Neural progenitor cell (in vitro differentiated cells): ENCODE results near the gene PTPRN2.

Experiments
- EZH2 ChIP-seq: fragments of 200-600 bp; sonication (generic); IDR thresholded peaks from 2 replicates; pipeline ENCODE4 v1.6.1; 2017; ENCODE audit warnings: antibody characterized with exemption, mild to moderate bottlenecking, moderate library complexity
- EZH2phosphoT487 ChIP-seq: fragments of 200-600 bp; sonication (generic); IDR thresholded peaks from 2 replicates; pipeline ENCODE4 v1.6.1; 2017; ENCODE audit warnings: antibody characterized with exemption
- TF ChIP-seq, protein P1 (sequence below): fragments of 200-600 bp; sonication (generic); IDR thresholded peaks from 2 replicates; pipeline ENCODE4 v1.5.1; 2017; ENCODE audit warnings: antibody characterized with exemption, mild to moderate bottlenecking

- TF ChIP-seq, protein P1, sequence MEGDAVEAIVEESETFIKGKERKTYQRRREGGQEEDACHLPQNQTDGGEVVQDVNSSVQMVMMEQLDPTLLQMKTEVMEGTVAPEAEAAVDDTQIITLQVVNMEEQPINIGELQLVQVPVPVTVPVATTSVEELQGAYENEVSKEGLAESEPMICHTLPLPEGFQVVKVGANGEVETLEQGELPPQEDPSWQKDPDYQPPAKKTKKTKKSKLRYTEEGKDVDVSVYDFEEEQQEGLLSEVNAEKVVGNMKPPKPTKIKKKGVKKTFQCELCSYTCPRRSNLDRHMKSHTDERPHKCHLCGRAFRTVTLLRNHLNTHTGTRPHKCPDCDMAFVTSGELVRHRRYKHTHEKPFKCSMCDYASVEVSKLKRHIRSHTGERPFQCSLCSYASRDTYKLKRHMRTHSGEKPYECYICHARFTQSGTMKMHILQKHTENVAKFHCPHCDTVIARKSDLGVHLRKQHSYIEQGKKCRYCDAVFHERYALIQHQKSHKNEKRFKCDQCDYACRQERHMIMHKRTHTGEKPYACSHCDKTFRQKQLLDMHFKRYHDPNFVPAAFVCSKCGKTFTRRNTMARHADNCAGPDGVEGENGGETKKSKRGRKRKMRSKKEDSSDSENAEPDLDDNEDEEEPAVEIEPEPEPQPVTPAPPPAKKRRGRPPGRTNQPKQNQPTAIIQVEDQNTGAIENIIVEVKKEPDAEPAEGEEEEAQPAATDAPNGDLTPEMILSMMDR: no peak
- TF ChIP-seq EZH2 (no peak), EZH2phosphoT487 (no peak)
Measured at GRCh38 chr7:157547611-157548010, 1040.0 kb downstream of the PTPRN2 start.
